Measurements from ENCODE around the gene FMNL3.
A peak's percentile ranks its signal among the peaks of the same experiment; 100 is the strongest.
"Not testable (repeated sequence)": the region's sequence is repeated elsewhere in the genome, so short reads cannot be mapped to it uniquely, and the experiment has no call there.

Gene FMNL3

GRCh38 chr12:49626836-49627235 is 80.4 kb downstream of the FMNL3 start:
- DNase-seq, result no peak

- DNase-seq, result peak; percentile 31
These were observed 80.9 kb downstream of the FMNL3 start for GRCh38 chr12:49626169-49626835.

- DNase-seq, result no peak
These were observed 82.2 kb downstream of the FMNL3 start for GRCh38 chr12:49624921-49625577.

GRCh38 chr12:49623142-49623904 is 83.9 kb downstream of the FMNL3 start, which contains the start of gene PRPF40B:
Gene PRPF40B, plus strand, starts transcription at chr12:49623561. Its CDS starts 30 bp downstream, at chr12:49623591.
- DNase-seq, result peak; percentile 89

- DNase-seq, result peak; percentile 92
These were observed 84.6 kb downstream of the FMNL3 start for GRCh38 chr12:49622501-49623141.

- no peak for DNase-seq
These were observed 85.3 kb downstream of the FMNL3 start for GRCh38 chr12:49621651-49622500.

- no peak for DNase-seq
These were observed 87.9 kb downstream of the FMNL3 start for GRCh38 chr12:49619286-49619685.

- DNase-seq, result no peak
These were observed 88.6 kb downstream of the FMNL3 start for GRCh38 chr12:49618576-49618975.

- no peak for DNase-seq
These were observed 90.5 kb downstream of the FMNL3 start for GRCh38 chr12:49616533-49617219.

- no peak for DNase-seq
These were observed 91.5 kb downstream of the FMNL3 start for GRCh38 chr12:49615725-49616124.

GRCh38 chr12:49612210-49612609 is 95.0 kb downstream of the FMNL3 start:
- DNase-seq, result no peak

- not testable (repeated sequence) for DNase-seq
These were observed 96.4 kb downstream of the FMNL3 start for GRCh38 chr12:49610785-49611184.

GRCh38 chr12:49609875-49610154 is 97.4 kb downstream of the FMNL3 start:
- DNase-seq, result no peak

GRCh38 chr12:49609059-49609874 is 97.9 kb downstream of the FMNL3 start:
- no peak for DNase-seq

- not testable (repeated sequence) for DNase-seq
These were observed 101.7 kb downstream of the FMNL3 start, which contains the start of gene FAM186B for GRCh38 chr12:49605539-49605938. Gene FAM186B, minus strand, starts transcription at chr12:49605639. Its CDS starts 162 bp downstream, at chr12:49605477.

- DNase-seq, result no peak
These were observed 102.3 kb downstream of the FMNL3 start for GRCh38 chr12:49604856-49605255.

GRCh38 chr12:49603721-49604120 is 103.5 kb downstream of the FMNL3 start:
- no peak for DNase-seq

- DNase-seq, result no peak
These were observed 107.2 kb downstream of the FMNL3 start for GRCh38 chr12:49599961-49600360.

- DNase-seq, result no peak
These were observed 108.7 kb downstream of the FMNL3 start for GRCh38 chr12:49598527-49598926.

GRCh38 chr12:49588721-49589516 is 118.3 kb downstream of the FMNL3 start:
- DNase-seq, result no peak

All from activated CD4-positive, alpha-beta T cell treated with anti-CD3 and anti-CD28 coated beads, Interleukin-10, Interleukin-2, amounts not matched to agents 100 ng/mL and 50 ng/mL, durations not matched to agents 16 hours and 8 hours (primary cell).